Measurements from ENCODE around the gene MTA1. TPM values are rescaled to one million over a fixed set of nuclear protein-coding genes. Genes with fewer than 3 reads are reported as not detected.

Gene MTA1
- total and polyA plus RNA-seq, 4 experiments from 2014 or later: 1.5 to 123 (median 64.2) TPM

GRCh38 chr14:105452963-105453362 lies 33.3 kb downstream of the MTA1 start:
- H3K36me3 Mint-ChIP-seq: peaks cover 4 to 21% of the 10 kb centered on the region in 2 donors
- no peak for DNase-seq
- ChIA-PET CTCF (ENCODE audit: partially characterized antibody) (interaction anchor here (1.3 kb wide), 2 partner anchors 28 to 37 kb away, joined by 4 to 5 read pairs; no protein-coding TSS in a partner anchor), POLR2A (ENCODE audit: partially characterized antibody) (interaction anchor here (0.9 to 1.3 kb wide), 2 partner anchors 28 to 37 kb away, joined by 3 read pairs; no protein-coding TSS in a partner anchor)
- Histone ChIP-seq H3K4me1 (ENCODE audit: insufficient read depth, low read length) (no peaks in the 10 kb centered on the region), H3K9me3 (ENCODE audit: control insufficient read depth in 1 of 2, low read length in 2 of 2) (no peaks in the 10 kb centered on the region), H3K36me3 (ENCODE audit: insufficient read depth, low read length) (peaks cover 17% of the 10 kb centered on the region), H3K27me3 (ENCODE audit: insufficient read depth, low read length) (no peaks in the 10 kb centered on the region), H3K27ac (ENCODE audit: low read depth, low read length) (no peak overlapping the region), H3K4me3 (ENCODE audit: low read length in 2 of 2) (no peak overlapping the region)
- H3K27me3 Mint-ChIP-seq: no peaks in the 10 kb centered on the region
- H3K4me1 Mint-ChIP-seq: no peaks in the 10 kb centered on the region
- intact Hi-C loops (cut with micrococcal nuclease): no loop called here
- H3K27ac Mint-ChIP-seq: no peak overlapping the region
- H3K4me3 Mint-ChIP-seq: no peak overlapping the region
- H3K9me3 Mint-ChIP-seq: no peaks in the 10 kb centered on the region

GRCh38 chr14:105453847-105454246 lies 34.2 kb downstream of the MTA1 start:
- no peak for DNase-seq
- Histone ChIP-seq H3K9me3 (ENCODE audit: control insufficient read depth in 1 of 2, low read length in 2 of 2) (no peaks in the 10 kb centered on the region), H3K27ac (ENCODE audit: low read depth, low read length) (no peak overlapping the region), H3K4me3 (ENCODE audit: low read length in 2 of 2) (no peak overlapping the region), H3K27me3 (ENCODE audit: insufficient read depth, low read length) (no peaks in the 10 kb centered on the region), H3K4me1 (ENCODE audit: insufficient read depth, low read length) (no peaks in the 10 kb centered on the region), H3K36me3 (ENCODE audit: insufficient read depth, low read length) (peaks cover 17% of the 10 kb centered on the region)
- intact Hi-C loops (cut with micrococcal nuclease): no loop called here
- Mint-ChIP-seq H3K27ac (no peak overlapping the region), H3K36me3 (peaks cover 4 to 21% of the 10 kb centered on the region in 2 donors), H3K27me3 (no peaks in the 10 kb centered on the region), H3K9me3 (no peaks in the 10 kb centered on the region), H3K4me1 (no peaks in the 10 kb centered on the region), H3K4me3 (no peak overlapping the region)
- ChIA-PET POLR2A (ENCODE audit: partially characterized antibody) (no interaction called here), CTCF (ENCODE audit: partially characterized antibody) (interaction anchor here (0.8 to 1.3 kb wide), 2 partner anchors 27 to 36 kb away, joined by 4 read pairs; no protein-coding TSS in a partner anchor)

- Histone ChIP-seq H3K27me3 (ENCODE audit: insufficient read depth, low read length) (no peaks in the 10 kb centered on the region), H3K9me3 (ENCODE audit: control insufficient read depth in 1 of 2, low read length in 2 of 2) (no peaks in the 10 kb centered on the region), H3K27ac (ENCODE audit: low read depth, low read length) (no peak overlapping the region), H3K4me3 (ENCODE audit: low read length in 2 of 2) (no peak overlapping the region), H3K36me3 (ENCODE audit: insufficient read depth, low read length) (peaks cover 17% of the 10 kb centered on the region), H3K4me1 (ENCODE audit: insufficient read depth, low read length) (no peaks in the 10 kb centered on the region)
- DNase-seq: peak in 1 of 5 donors; percentile 7
- no peaks in the 10 kb centered on the region for H3K4me1 Mint-ChIP-seq
- H3K27ac Mint-ChIP-seq: peak overlapping the region in 1 of 7 donors; percentile 30
- POLR2A ChIA-PET (ENCODE audit: partially characterized antibody): no interaction called here
- intact Hi-C loops (cut with micrococcal nuclease): no loop called here
- CTCF ChIA-PET (ENCODE audit: partially characterized antibody): no interaction called here
- H3K4me3 Mint-ChIP-seq: no peak overlapping the region
- no peaks in the 10 kb centered on the region for H3K9me3 Mint-ChIP-seq
- H3K36me3 Mint-ChIP-seq: peaks cover 4 to 21% of the 10 kb centered on the region in 2 donors
- no peaks in the 10 kb centered on the region for H3K27me3 Mint-ChIP-seq
Measured at GRCh38 chr14:105455086-105455640, 35.5 kb downstream of the MTA1 start.

GRCh38 chr14:105455766-105456660 lies 36.4 kb downstream of the MTA1 start:
- H3K27ac ChIP-seq (ENCODE audit: low read depth, low read length): no peak overlapping the region
- H3K4me3 ChIP-seq (ENCODE audit: low read length in 2 of 2): no peak overlapping the region
- H3K4me1 ChIP-seq (ENCODE audit: insufficient read depth, low read length): no peaks in the 10 kb centered on the region
- Mint-ChIP-seq H3K27me3 (no peaks in the 10 kb centered on the region), H3K9me3 (no peaks in the 10 kb centered on the region), H3K36me3 (peaks cover 4 to 24% of the 10 kb centered on the region in 2 donors), H3K27ac (peak overlapping the region in 1 of 7 donors; percentile 30), H3K4me1 (no peaks in the 10 kb centered on the region), H3K4me3 (no peak overlapping the region)
- H3K36me3 ChIP-seq (ENCODE audit: insufficient read depth, low read length): peaks cover 12% of the 10 kb centered on the region
- no peaks in the 10 kb centered on the region for H3K27me3 ChIP-seq (ENCODE audit: insufficient read depth, low read length)
- peak in 1 of 5 donors; percentile 28 for DNase-seq
- CTCF ChIA-PET (ENCODE audit: partially characterized antibody): interaction anchor here (1.1 to 1.2 kb wide), 2 partner anchors 9 to 34 kb away, joined by 3 read pairs; no protein-coding TSS in a partner anchor
- intact Hi-C loops (cut with micrococcal nuclease): no loop called here
- H3K9me3 ChIP-seq (ENCODE audit: control insufficient read depth in 1 of 2, low read length in 2 of 2): no peaks in the 10 kb centered on the region
- POLR2A ChIA-PET (ENCODE audit: partially characterized antibody): interaction anchor here (0.9 kb wide), 1 partner anchor 25 kb away, joined by 3 read pairs; no protein-coding TSS in a partner anchor

- H3K36me3 ChIP-seq (ENCODE audit: insufficient read depth, low read length): peaks cover 13% of the 10 kb centered on the region
- intact Hi-C loops (cut with micrococcal nuclease): no loop called here
- H3K27ac ChIP-seq (ENCODE audit: low read depth, low read length): no peak overlapping the region
- Mint-ChIP-seq H3K36me3 (peaks cover 4 to 30% of the 10 kb centered on the region in 2 donors), H3K4me3 (no peak overlapping the region), H3K9me3 (peaks cover 0 to 2% (median 0%) of the 10 kb centered on the region in 8 donors), H3K4me1 (no peaks in the 10 kb centered on the region), H3K27me3 (no peaks in the 10 kb centered on the region), H3K27ac (no peak overlapping the region)
- no peak overlapping the region for H3K4me3 ChIP-seq (ENCODE audit: low read length in 2 of 2)
- no peaks in the 10 kb centered on the region for H3K4me1 ChIP-seq (ENCODE audit: insufficient read depth, low read length)
- peak in 1 of 5 donors; percentile 19 for DNase-seq
- H3K9me3 ChIP-seq (ENCODE audit: control insufficient read depth in 1 of 2, low read length in 2 of 2): no peaks in the 10 kb centered on the region
- H3K27me3 ChIP-seq (ENCODE audit: insufficient read depth, low read length): no peaks in the 10 kb centered on the region
- POLR2A ChIA-PET (ENCODE audit: partially characterized antibody): interaction anchor here (0.9 to 1.6 kb wide), 3 partner anchors 17 to 34 kb away, joined by 3 to 4 read pairs (median 4); partner anchors contain the start of gene TEDC1
- CTCF ChIA-PET (ENCODE audit: partially characterized antibody): interaction anchor here (0.7 to 1.2 kb wide), 4 partner anchors 10 to 33 kb away, joined by 3 read pairs; no protein-coding TSS in a partner anchor
Measured at GRCh38 chr14:105456736-105457617, 37.4 kb downstream of the MTA1 start.

- Mint-ChIP-seq H3K36me3 (peaks cover 0 to 27% of the 10 kb centered on the region in 2 donors), H3K27me3 (no peaks in the 10 kb centered on the region), H3K4me3 (no peak overlapping the region), H3K9me3 (peaks cover 0 to 2% (median 0%) of the 10 kb centered on the region in 8 donors), H3K4me1 (no peaks in the 10 kb centered on the region), H3K27ac (no peak overlapping the region)
- no peaks in the 10 kb centered on the region for H3K9me3 ChIP-seq (ENCODE audit: control insufficient read depth in 1 of 2, low read length in 2 of 2)
- intact Hi-C loops (cut with micrococcal nuclease): no loop called here
- H3K4me1 ChIP-seq (ENCODE audit: insufficient read depth, low read length): no peaks in the 10 kb centered on the region
- ChIA-PET CTCF (ENCODE audit: partially characterized antibody) (interaction anchor here (0.9 kb wide), 1 partner anchor 32 kb away, joined by 3 read pairs; no protein-coding TSS in a partner anchor), POLR2A (ENCODE audit: partially characterized antibody) (interaction anchor here (1.6 kb wide), 1 partner anchor 33 kb away, joined by 4 read pairs; the partner anchor contains the start of gene TEDC1)
- no peak for DNase-seq
- H3K27me3 ChIP-seq (ENCODE audit: insufficient read depth, low read length): no peaks in the 10 kb centered on the region
- H3K4me3 ChIP-seq (ENCODE audit: low read length in 2 of 2): no peak overlapping the region
- H3K27ac ChIP-seq (ENCODE audit: low read depth, low read length): no peak overlapping the region
- H3K36me3 ChIP-seq (ENCODE audit: insufficient read depth, low read length): peaks cover 13% of the 10 kb centered on the region
Measured at GRCh38 chr14:105458010-105458409, 38.4 kb downstream of the MTA1 start.
